ENCODE measurements around the gene MBD5.

- TF ChIP-seq CTCF (IDR thresholded peaks at IDR 0.05) = no peak
- TF ChIP-seq EZH2 (IDR thresholded peaks at IDR 0.05) = no peak
Observed at GRCh38 chr2:148110184-148110583, 89.3 kb downstream of the MBD5 start.

Data from neural progenitor cell (in vitro differentiated cells).